B cell (primary cell): ENCODE data around the gene LMAN1L. TPM values are rescaled to one million over a fixed set of nuclear protein-coding genes. Genes with fewer than 3 reads are reported as not detected.

ENCODE experiments used
- ATAC-seq: fragments of 200-7000 bp; cut with Tn5 transposase; one replicate; pipeline ENCODE4 v1.10.0; 2021; ENCODE audit warnings: low read depth, mild to moderate bottlenecking, moderate number of reproducible peaks, moderate library complexity
- CTCF ChIA-PET: fragments of 350-600 bp; sonication (Branson Sonifier 250); formaldehyde crosslinking; loops from one replicate; lab custom pipeline; 2021; ENCODE audit warnings: antibody characterized with exemption, inconsistent platforms; lab: Charles Lee
- POLR2A ChIA-PET: fragments of 350-600 bp; sonication (Branson Sonifier 250); formaldehyde crosslinking; loops from one replicate; lab custom pipeline; 2021; ENCODE audit warnings: antibody characterized with exemption; lab: Charles Lee
- DNase-seq: peaks from one replicate; pipeline ENCODE4 v3.0.0; 2013
- H2AFZ ChIP-seq: 2 replicates; pipeline ENCODE4 v1.6.1; 2012; ENCODE audit warnings: mild to moderate bottlenecking, low read depth, low read length; ENCODE audit not compliant: insufficient read depth, poor library complexity, severe bottlenecking
- H3K27ac ChIP-seq, 2 donors: 1 replicate in 1 of 2; 2 replicates in 1 of 2; pipeline ENCODE4 v1.5.1; 2012 to 2013; ENCODE audit warnings: low read length in 2 of 2, mild to moderate bottlenecking in 2 of 2, moderate library complexity in 1 of 2
- H3K27me3 ChIP-seq, 4 experiments: fragments of 200-600 bp in 1 of 4; sonication (generic) in 1 of 4; replicated peaks in 1 of 4; 1 replicate in 2 of 4; 2 replicates in 2 of 4; pipeline versions ENCODE4 v1.6.1 to v1.7.0; 2013 to 2016; ENCODE audit warnings: low read length in 3 of 4, mild to moderate bottlenecking in 2 of 4, mixed read lengths in 1 of 4, moderate library complexity in 1 of 4; ENCODE audit not compliant: insufficient read depth in 4 of 4, control insufficient read depth in 3 of 4; ENCODE audit errors: control extremely low read depth in 1 of 4
- H3K36me3 ChIP-seq, 2 experiments: replicated peaks in 1 of 2; 1 replicate in 1 of 2; 2 replicates in 1 of 2; pipeline versions ENCODE4 v1.6.1 to v1.7.1; 2013; ENCODE audit warnings: low read length in 1 of 2; ENCODE audit not compliant: insufficient read depth in 2 of 2, control insufficient read depth in 1 of 2; ENCODE audit errors: control extremely low read depth in 1 of 2, extremely low read depth in 1 of 2
- H3K4me1 ChIP-seq, 2 donors: fragments of 200-600 bp in 1 of 2; sonication (generic) in 1 of 2; 1 replicate in 1 of 2; 2 replicates in 1 of 2; pipeline versions ENCODE4 v1.5.1 to v1.6.1; 2013 to 2017; ENCODE audit warnings: low read length in 2 of 2; ENCODE audit not compliant: control insufficient read depth in 2 of 2, insufficient read depth in 2 of 2
- H3K4me2 ChIP-seq: replicated peaks from 2 replicates; pipeline ENCODE3; 2012; ENCODE audit warnings: mild to moderate bottlenecking, low read depth, low read length; ENCODE audit not compliant: poor library complexity, severe bottlenecking
- H3K4me3 ChIP-seq, 5 experiments: fragments of 200-600 bp in 1 of 5; sonication (generic) in 1 of 5; 1 replicate in 3 of 5; 2 replicates in 2 of 5; pipeline versions ENCODE4 v1.5.1 to v1.7.0; 2011 to 2016; ENCODE audit warnings: low read length in 4 of 5, mild to moderate bottlenecking in 4 of 5, low read depth in 2 of 5, control low read depth in 1 of 5, moderate library complexity in 1 of 5; ENCODE audit not compliant: insufficient read depth in 1 of 5; ENCODE audit errors: control extremely low read depth in 1 of 5, extremely low read depth in 1 of 5
- H3K79me2 ChIP-seq: fragments of 200-600 bp; sonication (generic); one replicate; pipeline ENCODE4 v1.6.0; 2016; ENCODE audit warnings: low read length; ENCODE audit not compliant: control insufficient read depth, insufficient read depth
- H3K9ac ChIP-seq: fragments of 200-600 bp; sonication (generic); 2 replicates; pipeline ENCODE4 v1.6.1; 2017; ENCODE audit warnings: mild to moderate bottlenecking, low read length, moderate library complexity
- H3K9me3 ChIP-seq, 3 donors: one replicate each; pipeline versions ENCODE4 v1.6.1 to v1.7.1; 2013; ENCODE audit warnings: low read length in 2 of 3; ENCODE audit not compliant: control insufficient read depth in 2 of 3, insufficient read depth in 1 of 3; ENCODE audit errors: control extremely low read depth in 1 of 3
- H4K20me1 ChIP-seq: 2 replicates; pipeline ENCODE4 v1.6.0; 2012; ENCODE audit warnings: mild to moderate bottlenecking, low read length; ENCODE audit not compliant: insufficient read depth, control insufficient read depth, poor library complexity, severe bottlenecking
- H3K27ac Mint-ChIP-seq: one replicate; pipeline ENCODE4 v1.8.0; 2021; ENCODE audit warnings: mixed read lengths
- H3K27me3 Mint-ChIP-seq: one replicate; pipeline ENCODE4 v1.8.0; 2021; ENCODE audit warnings: mixed read lengths
- H3K4me1 Mint-ChIP-seq: one replicate; pipeline ENCODE4 v1.8.0; 2021; ENCODE audit warnings: mixed read lengths
- H3K4me3 Mint-ChIP-seq: one replicate; pipeline ENCODE4 v1.8.0; 2021; ENCODE audit warnings: mixed read lengths
- H3K9me3 Mint-ChIP-seq: one replicate; pipeline ENCODE4 v1.8.0; 2022; ENCODE audit warnings: mixed read lengths; ENCODE audit not compliant: insufficient read depth
- CTCF ChIP-seq: fragments of 200-600 bp; IDR thresholded peaks from one replicate; pipeline ENCODE4 v1.8.0; 2022; ENCODE audit warnings: antibody characterized with exemption, mild to moderate bottlenecking
- EZH2 ChIP-seq: IDR thresholded peaks from 2 replicates; pipeline ENCODE4 v1.6.1; 2012; ENCODE audit warnings: borderline replicate concordance, low read depth, mild to moderate bottlenecking, moderate library complexity, low read length; ENCODE audit not compliant: insufficient read depth, poor library complexity, severe bottlenecking
- WGBS: methylation state at CpG from one replicate; pipeline ENCODE4 v1.1.5; 2013; ENCODE audit warnings: missing lambda C conversion rate; ENCODE audit not compliant: insufficient coverage; 5-methylcytosine and 5-hydroxymethylcytosine counted together
- intact Hi-C: fragments of 100-400 bp; cut with micrococcal nuclease; formaldehyde crosslinking; loops from one replicate; pipeline ENCODE4 v1.10.0; 2022
- polyA plus RNA-seq: library from polyadenylated mRNA; depleted of rRNA; stranded (reverse); fragments of >200 nt; gene quantifications from 2 replicates; pipeline ENCODE4 v1.2.3, GENCODE V29; 2012
- total RNA-seq, 2 donors: library from RNA; stranded (reverse); fragments of 120-200 nt in 1 of 2; gene quantifications; 1 replicate in 1 of 2; 2 replicates in 1 of 2; pipeline versions ENCODE4 v1.2.3 to v1.2.4, GENCODE V29; 2013 to 2022

Gene LMAN1L
- total and polyA plus RNA-seq, 2 donors (not counting 1 experiment from before 2014, with no cell fraction given): 0.60 to 1.1 TPM

- H3K9ac ChIP-seq: no peak within 1 kb of the TSS
- H3K36me3 ChIP-seq: no peaks in the 10 kb centered on the region
- CTCF ChIA-PET: interaction anchor here (0.7 to 2.5 kb wide), 6 partner anchors 10 to 193 kb away, joined by 3 to 9 read pairs (median 4); no protein-coding TSS in a partner anchor
- 12% methylated on average over 27 of the region's 44 CpGs for WGBS
- TF ChIP-seq CTCF (no peak), EZH2 (no peak)
- peaks cover 11 to 12% of the 10 kb centered on the region in 2 donors for H3K4me1 ChIP-seq
- peaks cover 4% of the 10 kb centered on the region for H3K79me2 ChIP-seq
- peaks cover 4% of the 10 kb centered on the region for H4K20me1 ChIP-seq
- Mint-ChIP-seq H3K27me3 (peaks cover 31% of the 10 kb centered on the region), H3K27ac (no peak within 1 kb of the TSS), H3K9me3 (no peaks in the 10 kb centered on the region), H3K4me1 (peaks cover 12% of the 10 kb centered on the region), H3K4me3 (no peak within 1 kb of the TSS)
- POLR2A ChIA-PET: interaction anchor here (0.6 kb wide), 1 partner anchor 13 kb away, joined by 6 read pairs; no protein-coding TSS in a partner anchor
- peaks cover 0 to 45% (median 17%) of the 10 kb centered on the region in 4 experiments for H3K27me3 ChIP-seq
- ATAC-seq: peak; percentile 54
- DNase-seq: peak; percentile 60
- H3K9me3 ChIP-seq: peaks cover 0 to 22% (median 0%) of the 10 kb centered on the region in 3 donors
- no peak within 1 kb of the TSS for H2AFZ ChIP-seq
- no peak within 1 kb of the TSS for H3K4me2 ChIP-seq
- intact Hi-C loops: no loop called here
- no peak within 1 kb of the TSS for H3K27ac ChIP-seq
- H3K4me3 ChIP-seq: no peak within 1 kb of the TSS
Observed at GRCh38 chr15:74826364-74826819, 13.8 kb downstream of the LMAN1L start, which contains the start of gene CPLX3. TSS of gene CPLX3 (plus strand) at chr15:74826627. CDS start at chr15:74826704, 77 bp downstream.

- ATAC-seq (no peak), DNase-seq (no peak)
- Mint-ChIP-seq H3K4me3 (no peak overlapping the region), H3K27ac (no peak overlapping the region), H3K27me3 (peaks cover 31% of the 10 kb centered on the region), H3K4me1 (peaks cover 7% of the 10 kb centered on the region), H3K9me3 (no peaks in the 10 kb centered on the region)
- Histone ChIP-seq H2AFZ (no peak overlapping the region), H3K4me2 (no peak overlapping the region), H3K9ac (no peak overlapping the region), H3K9me3 (peaks cover 0 to 22% (median 0%) of the 10 kb centered on the region in 3 donors), H3K4me3 (no peak overlapping the region), H3K79me2 (peaks cover 1% of the 10 kb centered on the region), H3K36me3 (no peaks in the 10 kb centered on the region), H4K20me1 (peaks cover 4% of the 10 kb centered on the region), H3K27ac (no peak overlapping the region), H3K27me3 (peaks cover 0 to 45% (median 17%) of the 10 kb centered on the region in 4 experiments), H3K4me1 (peaks cover 6 to 7% of the 10 kb centered on the region in 2 donors)
- 21% methylated on average over 20 of the region's 21 CpGs for WGBS
- TF ChIP-seq EZH2 (no peak), CTCF (no peak)
- ChIA-PET CTCF (interaction anchor here (1.0 to 2.5 kb wide), 5 partner anchors 9 to 127 kb away, joined by 3 to 9 read pairs (median 5); no protein-coding TSS in a partner anchor), POLR2A (interaction anchor here (0.6 kb wide), 1 partner anchor 53 kb away, joined by 3 read pairs; no protein-coding TSS in a partner anchor)
- intact Hi-C loops: no loop called here
Observed at GRCh38 chr15:74826921-74827320, 14.3 kb downstream of the LMAN1L start.
